ENCODE data around the gene GFOD2.

Gene GFOD2

GRCh38 chr16:67731753-67732095, 12.6 kb upstream of the GFOD2 start:
- no peak for DNase-seq

GRCh38 chr16:67731071-67731752, 12.1 kb upstream of the GFOD2 start:
- no peak for DNase-seq

- no peak for DNase-seq
Measured at GRCh38 chr16:67730326-67730725, 11.2 kb upstream of the GFOD2 start.

GRCh38 chr16:67729636-67730248, 10.6 kb upstream of the GFOD2 start:
- DNase-seq = no peak

GRCh38 chr16:67727521-67728485, 8.7 kb upstream of the GFOD2 start:
- DNase-seq = no peak

GRCh38 chr16:67726106-67727034, 7.3 kb upstream of the GFOD2 start:
- no peak for DNase-seq

GRCh38 chr16:67723911-67724305, 4.8 kb upstream of the GFOD2 start:
- DNase-seq = no peak

GRCh38 chr16:67723151-67723910, 4.2 kb upstream of the GFOD2 start:
- DNase-seq = peak; percentile 37

GRCh38 chr16:67720236-67720635, 1.1 kb upstream of the GFOD2 start:
- no peak for DNase-seq

GRCh38 chr16:67719778-67720144, 645 bp upstream of the GFOD2 start:
- peak; percentile 64 for DNase-seq

- DNase-seq = no peak
Measured at GRCh38 chr16:67718668-67719047, 458 bp downstream of the GFOD2 start.

GRCh38 chr16:67716097-67716496, 3.0 kb downstream of the GFOD2 start:
- DNase-seq = no peak

GRCh38 chr16:67714522-67714921, 4.6 kb downstream of the GFOD2 start:
- no peak for DNase-seq

GRCh38 chr16:67713647-67714273, 5.4 kb downstream of the GFOD2 start:
- DNase-seq = no peak

GRCh38 chr16:67710607-67711006, 8.5 kb downstream of the GFOD2 start:
- DNase-seq = no peak

GRCh38 chr16:67709050-67709449, 10.1 kb downstream of the GFOD2 start:
- DNase-seq = no peak

GRCh38 chr16:67708368-67708771, 10.7 kb downstream of the GFOD2 start:
- DNase-seq = no peak

- DNase-seq = no peak
Measured at GRCh38 chr16:67707790-67708189, 11.3 kb downstream of the GFOD2 start.

GRCh38 chr16:67707210-67707609, 11.9 kb downstream of the GFOD2 start:
- DNase-seq = no peak

GRCh38 chr16:67704110-67704509, 15.0 kb downstream of the GFOD2 start:
- DNase-seq = no peak

- no peak for DNase-seq
Measured at GRCh38 chr16:67703626-67704025, 15.5 kb downstream of the GFOD2 start.
